Caco-2 (cell line): ENCODE data around the gene ASIC4. TPM values are rescaled to one million over a fixed set of nuclear protein-coding genes. Genes with fewer than 3 reads are reported as not detected.

Experiments
- BruUV-seq: library from RNA; stranded (reverse); fragments of 400-500 nt; replicated peaks from 2 replicates; lab custom pipeline; 2021; lab: Mats Ljungman, UMichigan
- CTCF ChIA-PET: fragments of 300-600 bp; sonication (Branson Sonifier 250); formaldehyde crosslinking; loops from one replicate; lab custom pipeline; 2022; ENCODE audit warnings: antibody characterized with exemption; lab: Charles Lee
- POLR2A ChIA-PET: fragments of 300-600 bp; sonication (Branson Sonifier 250); formaldehyde crosslinking; loops from one replicate; lab custom pipeline; 2022; ENCODE audit warnings: antibody characterized with exemption; lab: Charles Lee
- DNase-seq, 2 experiments: peaks; one replicate each; pipeline versions ENCODE4 v3.0.0 to v3.0.0-alpha.2; 2020 to 2022
- H3K27me3 ChIP-seq: replicated peaks from 2 replicates; pipeline ENCODE4 v1.6.0; 2011; ENCODE audit warnings: low read length; ENCODE audit not compliant: control insufficient read depth, insufficient read depth
- H3K36me3 ChIP-seq: 2 replicates; pipeline ENCODE4 v1.5.1; 2011; ENCODE audit warnings: low read length; ENCODE audit not compliant: control insufficient read depth, insufficient read depth
- H3K4me1 ChIP-seq: fragments of 250-450 bp; sonication (Bioruptor Pico); 2 replicates; pipeline ENCODE4 v1.5.1; 2020; ENCODE audit warnings: mild to moderate bottlenecking
- H3K4me3 ChIP-seq: 2 replicates; pipeline ENCODE4 v1.5.1; 2011; ENCODE audit warnings: low read depth, mild to moderate bottlenecking, control low read depth, low read length
- H3K9me3 ChIP-seq: fragments of 250-450 bp; sonication (Bioruptor Pico); 2 replicates; pipeline ENCODE4 v1.5.1; 2020; ENCODE audit warnings: mild to moderate bottlenecking, moderate library complexity
- H3K27ac Mint-ChIP-seq: one replicate; pipeline ENCODE4 v1.8.0; 2022; ENCODE audit warnings: mixed read lengths; ENCODE audit not compliant: unreplicated experiment
- H3K27me3 Mint-ChIP-seq: one replicate; pipeline ENCODE4 v1.8.0; 2022; ENCODE audit warnings: mixed read lengths; ENCODE audit not compliant: insufficient read depth, unreplicated experiment
- H3K36me3 Mint-ChIP-seq: one replicate; pipeline ENCODE4 v1.8.0; 2022; ENCODE audit warnings: mild to moderate bottlenecking, mixed read lengths; ENCODE audit not compliant: insufficient read depth, unreplicated experiment
- H3K4me1 Mint-ChIP-seq: one replicate; pipeline ENCODE4 v1.8.0; 2022; ENCODE audit warnings: low read depth, mixed read lengths; ENCODE audit not compliant: unreplicated experiment
- H3K4me3 Mint-ChIP-seq: one replicate; pipeline ENCODE4 v1.8.0; 2022; ENCODE audit warnings: mild to moderate bottlenecking, moderate library complexity, mixed read lengths; ENCODE audit not compliant: unreplicated experiment
- H3K9me3 Mint-ChIP-seq: one replicate; pipeline ENCODE4 v1.8.0; 2022; ENCODE audit warnings: mixed read lengths; ENCODE audit not compliant: unreplicated experiment
- CTCF ChIP-seq, 2 experiments: fragments of 200-600 bp in 1 of 2; IDR thresholded peaks; 1 replicate in 1 of 2; 2 replicates in 1 of 2; pipeline versions ENCODE4 v1.5.1 to v1.8.0; 2011 to 2022; ENCODE audit warnings: antibody characterized with exemption in 1 of 2, control low read depth in 1 of 2, inconsistent platforms in 1 of 2, low read depth in 1 of 2, low read length in 1 of 2, mild to moderate bottlenecking in 1 of 2, moderate library complexity in 1 of 2; ENCODE audit not compliant: insufficient read depth in 1 of 2, severe bottlenecking in 1 of 2, unreplicated experiment in 1 of 2
- intact Hi-C: fragments of 100-400 bp; cut with micrococcal nuclease; formaldehyde crosslinking; loops from one replicate; pipeline ENCODE4 v1.10.0; 2022; ENCODE audit not compliant: unreplicated experiment
- total RNA-seq: library from RNA; stranded (reverse); gene quantifications from 2 replicates; pipeline ENCODE4 v1.2.3, GENCODE V29; 2022

The ASIC4 gene
- total RNA-seq, 1 experiment from 2014 or later = 0.16 TPM

- Histone ChIP-seq H3K4me1 (peaks cover 19% of the 10 kb centered on the region), H3K4me3 (no peak overlapping the region), H3K27me3 (no peaks in the 10 kb centered on the region), H3K36me3 (peaks cover 8% of the 10 kb centered on the region), H3K9me3 (no peaks in the 10 kb centered on the region)
- H3K27ac Mint-ChIP-seq = no peak overlapping the region
- no TSS peak for BruUV-seq
- no peak overlapping the region for H3K4me3 Mint-ChIP-seq
- no peak for DNase-seq
- no peaks in the 10 kb centered on the region for H3K9me3 Mint-ChIP-seq
- ChIA-PET POLR2A (no interaction called here), CTCF (no interaction called here)
- intact Hi-C loops = no loop called here
- peaks cover 21% of the 10 kb centered on the region for H3K36me3 Mint-ChIP-seq
- no peak for TF ChIP-seq CTCF (IDR thresholded peaks at IDR 0.05; ENCODE audit: insufficient read depth in 1 of 2, low read depth in 1 of 2, low read length in 1 of 2, severe bottlenecking in 1 of 2, unreplicated experiment in 1 of 2)
- no peaks in the 10 kb centered on the region for H3K27me3 Mint-ChIP-seq
- H3K4me1 Mint-ChIP-seq = peaks cover 7% of the 10 kb centered on the region
Measured at GRCh38 chr2:219545295-219545942, 31.1 kb downstream of the ASIC4 start.

GRCh38 chr2:219545943-219546352 lies 31.7 kb downstream of the ASIC4 start:
- intact Hi-C loops = no loop called here
- no peak overlapping the region for H3K4me3 ChIP-seq
- DNase-seq = no peak
- H3K27me3 Mint-ChIP-seq = no peaks in the 10 kb centered on the region
- no peak for TF ChIP-seq CTCF (IDR thresholded peaks at IDR 0.05; ENCODE audit: insufficient read depth in 1 of 2, low read depth in 1 of 2, low read length in 1 of 2, severe bottlenecking in 1 of 2, unreplicated experiment in 1 of 2)
- peaks cover 4% of the 10 kb centered on the region; the same call in 1 of the 2 replicates for H3K36me3 ChIP-seq
- H3K9me3 Mint-ChIP-seq = no peaks in the 10 kb centered on the region
- H3K4me1 Mint-ChIP-seq = peaks cover 7% of the 10 kb centered on the region
- no peaks in the 10 kb centered on the region for H3K9me3 ChIP-seq
- H3K27ac Mint-ChIP-seq = no peak overlapping the region
- no TSS peak for BruUV-seq
- CTCF ChIA-PET = no interaction called here
- peaks cover 21% of the 10 kb centered on the region for H3K36me3 Mint-ChIP-seq
- peak overlapping the region; percentile 3 for H3K4me3 Mint-ChIP-seq
- H3K4me1 ChIP-seq = peaks cover 19% of the 10 kb centered on the region
- POLR2A ChIA-PET = no interaction called here
- no peaks in the 10 kb centered on the region for H3K27me3 ChIP-seq

GRCh38 chr2:219547621-219548020 lies 33.3 kb downstream of the ASIC4 start:
- Histone ChIP-seq H3K4me3 (no peak overlapping the region), H3K4me1 (peaks cover 10% of the 10 kb centered on the region), H3K36me3 (no peaks in the 10 kb centered on the region; the same call in 1 of the 2 replicates), H3K9me3 (no peaks in the 10 kb centered on the region), H3K27me3 (no peaks in the 10 kb centered on the region)
- POLR2A ChIA-PET = no interaction called here
- no TSS peak for BruUV-seq
- Mint-ChIP-seq H3K36me3 (peaks cover 18% of the 10 kb centered on the region), H3K4me3 (no peak overlapping the region), H3K27ac (no peak overlapping the region), H3K9me3 (no peaks in the 10 kb centered on the region), H3K4me1 (peaks cover 7% of the 10 kb centered on the region), H3K27me3 (no peaks in the 10 kb centered on the region)
- no peak for TF ChIP-seq CTCF (IDR thresholded peaks at IDR 0.05; ENCODE audit: insufficient read depth in 1 of 2, low read depth in 1 of 2, low read length in 1 of 2, severe bottlenecking in 1 of 2, unreplicated experiment in 1 of 2)
- no peak for DNase-seq
- intact Hi-C loops = no loop called here
- CTCF ChIA-PET = no interaction called here
